Epithelial cell of proximal tubule (primary cell): ENCODE data around the gene ARL6IP5. TPM values are rescaled to one million over a fixed set of nuclear protein-coding genes. Genes with fewer than 3 reads are reported as not detected.

Experiments
- DNase-seq: peaks from one replicate; pipeline ENCODE4 v3.0.0-alpha.2; 2011; ENCODE audit warnings: low read depth
- H3K4me3 ChIP-seq: 2 replicates; pipeline ENCODE4 v1.5.1; 2011; ENCODE audit warnings: low read depth, mild to moderate bottlenecking, low read length
- total RNA-seq: library from RNA; depleted of rRNA; stranded (reverse); fragments of >200 nt; gene quantifications from 2 replicates; pipeline ENCODE4 v1.2.3, GENCODE V29; 2015
- TF ChIP-seq, protein P1 (sequence below): conservative IDR thresholded peaks from 2 replicates; pipeline ENCODE4 v1.5.1; 2012; ENCODE audit warnings: low read depth, mild to moderate bottlenecking, low read length

The ARL6IP5 gene
- total RNA-seq, 1 donor from 2014 or later, result 114 TPM

DNA sequence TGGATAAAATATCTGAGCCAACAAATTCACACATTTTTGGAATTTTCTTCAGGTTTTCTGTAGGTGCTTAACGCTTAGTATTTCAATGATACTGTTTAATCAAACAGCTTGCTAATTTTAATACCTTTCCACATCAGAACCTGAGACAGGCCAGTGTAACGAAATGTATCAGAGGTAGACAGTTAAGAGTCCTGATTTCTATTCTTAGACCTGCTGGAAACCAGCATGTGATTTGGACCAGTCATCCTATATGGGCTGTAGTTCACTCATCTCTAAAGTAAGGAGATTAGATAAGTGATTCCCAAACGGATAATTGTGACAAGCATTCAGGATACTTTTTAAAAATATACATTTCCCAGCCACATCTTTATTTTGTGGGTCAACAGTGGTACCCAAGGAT lies 18.4 kb downstream of the ARL6IP5 start:
- DNase-seq, result no peak
- TF ChIP-seq, protein P1, sequence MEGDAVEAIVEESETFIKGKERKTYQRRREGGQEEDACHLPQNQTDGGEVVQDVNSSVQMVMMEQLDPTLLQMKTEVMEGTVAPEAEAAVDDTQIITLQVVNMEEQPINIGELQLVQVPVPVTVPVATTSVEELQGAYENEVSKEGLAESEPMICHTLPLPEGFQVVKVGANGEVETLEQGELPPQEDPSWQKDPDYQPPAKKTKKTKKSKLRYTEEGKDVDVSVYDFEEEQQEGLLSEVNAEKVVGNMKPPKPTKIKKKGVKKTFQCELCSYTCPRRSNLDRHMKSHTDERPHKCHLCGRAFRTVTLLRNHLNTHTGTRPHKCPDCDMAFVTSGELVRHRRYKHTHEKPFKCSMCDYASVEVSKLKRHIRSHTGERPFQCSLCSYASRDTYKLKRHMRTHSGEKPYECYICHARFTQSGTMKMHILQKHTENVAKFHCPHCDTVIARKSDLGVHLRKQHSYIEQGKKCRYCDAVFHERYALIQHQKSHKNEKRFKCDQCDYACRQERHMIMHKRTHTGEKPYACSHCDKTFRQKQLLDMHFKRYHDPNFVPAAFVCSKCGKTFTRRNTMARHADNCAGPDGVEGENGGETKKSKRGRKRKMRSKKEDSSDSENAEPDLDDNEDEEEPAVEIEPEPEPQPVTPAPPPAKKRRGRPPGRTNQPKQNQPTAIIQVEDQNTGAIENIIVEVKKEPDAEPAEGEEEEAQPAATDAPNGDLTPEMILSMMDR, result no peak
- no peak overlapping the region for H3K4me3 ChIP-seq

DNA sequence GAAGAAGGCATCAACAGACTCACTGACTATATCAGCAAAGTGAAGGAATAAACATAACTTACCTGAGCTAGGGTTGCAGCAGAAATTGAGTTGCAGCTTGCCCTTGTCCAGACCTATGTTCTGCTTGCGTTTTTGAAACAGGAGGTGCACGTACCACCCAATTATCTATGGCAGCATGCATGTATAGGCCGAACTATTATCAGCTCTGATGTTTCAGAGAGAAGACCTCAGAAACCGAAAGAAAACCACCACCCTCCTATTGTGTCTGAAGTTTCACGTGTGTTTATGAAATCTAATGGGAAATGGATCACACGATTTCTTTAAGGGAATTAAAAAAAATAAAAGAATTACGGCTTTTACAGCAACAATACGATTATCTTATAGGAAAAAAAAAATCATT lies 19.8 kb downstream of the ARL6IP5 start:
- TF ChIP-seq, protein P1, result no peak
- no peak for DNase-seq
- no peak overlapping the region for H3K4me3 ChIP-seq

DNA sequence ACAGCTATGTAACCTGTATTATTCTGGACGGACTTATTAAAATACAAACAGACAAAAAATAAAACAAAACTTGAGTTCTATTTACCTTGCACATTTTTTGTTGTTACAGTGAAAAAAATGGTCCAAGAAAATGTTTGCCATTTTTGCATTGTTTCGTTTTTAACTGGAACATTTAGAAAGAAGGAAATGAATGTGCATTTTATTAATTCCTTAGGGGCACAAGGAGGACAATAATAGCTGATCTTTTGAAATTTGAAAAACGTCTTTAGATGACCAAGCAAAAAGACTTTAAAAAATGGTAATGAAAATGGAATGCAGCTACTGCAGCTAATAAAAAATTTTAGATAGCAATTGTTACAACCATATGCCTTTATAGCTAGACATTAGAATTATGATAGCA lies 20.6 kb downstream of the ARL6IP5 start:
- TF ChIP-seq, protein P1, result no peak
- no peak overlapping the region for H3K4me3 ChIP-seq
- no peak for DNase-seq

DNA sequence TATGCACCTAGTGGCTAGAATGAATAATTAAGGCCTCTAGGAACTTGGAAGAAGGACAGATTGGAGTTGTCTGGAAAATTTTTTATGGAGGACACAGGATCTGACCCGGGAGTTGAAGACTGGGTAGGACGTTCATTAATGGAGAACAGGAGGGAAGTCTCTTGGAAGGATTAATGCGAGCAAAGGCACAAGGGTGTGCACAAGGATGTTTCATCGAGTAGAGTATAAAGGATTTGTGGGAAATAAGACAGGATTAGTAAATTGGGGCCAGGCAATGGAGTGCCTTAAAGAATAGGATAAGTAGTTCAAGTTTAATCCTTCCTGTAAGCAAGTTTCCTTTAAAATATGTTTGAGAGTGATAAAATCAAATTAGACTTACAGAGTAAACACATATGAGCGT lies 23.1 kb downstream of the ARL6IP5 start:
- no peak overlapping the region for H3K4me3 ChIP-seq
- TF ChIP-seq, protein P1, result no peak
- no peak for DNase-seq

DNA sequence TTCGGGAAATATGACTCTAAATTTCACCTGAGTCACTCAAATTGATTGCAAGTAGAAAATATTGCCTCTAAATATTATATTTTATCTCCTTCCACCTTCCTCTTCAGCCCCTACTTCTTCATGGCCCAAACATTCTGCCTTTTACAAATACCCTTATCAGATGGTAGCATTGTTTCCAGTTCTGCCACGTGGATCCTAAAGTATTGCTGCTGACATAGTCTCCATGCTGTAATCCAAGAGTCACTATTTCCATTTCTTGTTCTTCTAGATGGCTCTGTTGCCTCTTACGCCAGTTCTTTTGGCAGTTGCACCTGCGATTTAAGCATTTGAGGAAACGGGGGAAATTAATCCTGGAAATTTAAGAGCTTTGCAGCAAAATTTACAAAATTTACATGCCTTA lies 24.1 kb downstream of the ARL6IP5 start:
- TF ChIP-seq, protein P1, result no peak
- no peak for DNase-seq
- H3K4me3 ChIP-seq, result no peak overlapping the region

DNA sequence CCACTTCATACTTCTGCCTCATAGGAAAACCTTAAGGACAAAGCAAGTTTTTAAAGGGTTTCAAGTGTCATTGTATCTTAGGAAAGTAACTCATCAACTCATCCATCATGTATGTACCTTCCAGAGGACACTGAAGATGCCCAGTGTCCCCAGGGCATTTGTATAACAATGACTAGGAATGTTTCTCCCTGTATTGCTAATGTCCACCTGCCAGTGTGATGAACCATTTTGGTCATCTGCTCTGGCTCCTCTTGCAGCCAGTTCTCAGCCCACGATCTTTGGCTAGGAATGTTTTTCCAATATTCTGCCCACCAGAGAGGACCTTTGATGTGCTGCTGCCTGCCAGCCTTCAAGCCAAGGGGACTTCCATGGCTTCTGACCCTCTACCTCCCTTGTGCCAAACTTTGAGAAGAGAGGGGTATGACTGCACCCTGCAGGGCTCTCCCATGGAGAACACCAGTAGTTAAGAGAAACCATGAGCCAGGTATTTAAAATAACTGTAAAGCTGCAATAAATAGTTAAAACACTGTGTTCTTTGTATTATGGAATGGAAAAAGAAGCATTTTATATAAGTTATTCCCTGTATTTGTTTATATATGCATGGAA lies 26.3 kb downstream of the ARL6IP5 start:
- no peak overlapping the region for H3K4me3 ChIP-seq
- no peak for DNase-seq
- TF ChIP-seq, protein P1, result no peak

DNA sequence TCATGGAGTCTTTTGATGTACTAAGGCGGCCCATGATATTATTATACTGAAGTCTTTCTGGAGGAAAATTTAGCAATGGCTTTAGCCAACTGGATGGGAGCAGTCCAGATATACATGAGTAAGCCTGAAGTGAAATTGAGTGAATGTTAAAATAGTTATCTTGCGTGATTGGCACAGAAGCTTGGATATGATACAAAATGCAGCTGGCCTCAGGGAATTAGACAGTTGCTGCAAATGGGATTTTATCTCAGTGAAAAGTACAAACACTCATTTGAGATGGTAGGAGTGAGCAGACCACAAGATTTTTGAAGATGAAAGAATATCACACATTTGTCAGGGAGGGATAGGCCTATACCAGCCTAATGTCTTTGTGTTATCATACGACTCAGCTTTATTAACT lies 28.8 kb downstream of the ARL6IP5 start:
- TF ChIP-seq, protein P1, result no peak
- no peak for DNase-seq
- H3K4me3 ChIP-seq, result no peak overlapping the region
